GM12873 (cell line): Measurements from ENCODE around the gene YJEFN3.

Experiments used
- TF ChIP-seq, protein P1 (sequence below): IDR thresholded peaks from 2 replicates; pipeline ENCODE4 v1.5.1; 2012; ENCODE audit warnings: low read depth, mild to moderate bottlenecking, moderate library complexity, low read length, control low read depth; ENCODE audit not compliant: insufficient read depth; ENCODE audit errors: missing control alignments

Gene YJEFN3

DNA sequence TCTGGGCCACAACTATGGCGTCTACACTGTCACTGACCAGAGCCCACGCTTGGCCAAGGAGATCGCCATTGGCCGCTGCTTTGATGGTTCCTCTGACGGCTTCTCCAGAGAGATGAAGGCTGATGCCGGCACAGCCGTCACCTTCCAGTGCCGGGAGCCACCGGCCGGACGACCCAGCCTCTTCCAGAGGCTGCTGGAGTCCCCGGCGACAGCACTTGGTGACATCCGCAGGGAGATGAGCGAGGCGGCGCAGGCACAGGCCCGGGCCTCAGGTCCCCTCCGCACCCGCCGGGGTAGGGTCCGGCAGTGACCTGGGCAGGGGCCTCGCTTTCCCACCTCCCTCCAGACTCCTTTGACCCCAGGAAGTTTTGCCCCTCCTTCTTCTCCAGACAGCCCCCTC is 17.0 kb downstream of the YJEFN3 start:
- TF ChIP-seq, protein P1, sequence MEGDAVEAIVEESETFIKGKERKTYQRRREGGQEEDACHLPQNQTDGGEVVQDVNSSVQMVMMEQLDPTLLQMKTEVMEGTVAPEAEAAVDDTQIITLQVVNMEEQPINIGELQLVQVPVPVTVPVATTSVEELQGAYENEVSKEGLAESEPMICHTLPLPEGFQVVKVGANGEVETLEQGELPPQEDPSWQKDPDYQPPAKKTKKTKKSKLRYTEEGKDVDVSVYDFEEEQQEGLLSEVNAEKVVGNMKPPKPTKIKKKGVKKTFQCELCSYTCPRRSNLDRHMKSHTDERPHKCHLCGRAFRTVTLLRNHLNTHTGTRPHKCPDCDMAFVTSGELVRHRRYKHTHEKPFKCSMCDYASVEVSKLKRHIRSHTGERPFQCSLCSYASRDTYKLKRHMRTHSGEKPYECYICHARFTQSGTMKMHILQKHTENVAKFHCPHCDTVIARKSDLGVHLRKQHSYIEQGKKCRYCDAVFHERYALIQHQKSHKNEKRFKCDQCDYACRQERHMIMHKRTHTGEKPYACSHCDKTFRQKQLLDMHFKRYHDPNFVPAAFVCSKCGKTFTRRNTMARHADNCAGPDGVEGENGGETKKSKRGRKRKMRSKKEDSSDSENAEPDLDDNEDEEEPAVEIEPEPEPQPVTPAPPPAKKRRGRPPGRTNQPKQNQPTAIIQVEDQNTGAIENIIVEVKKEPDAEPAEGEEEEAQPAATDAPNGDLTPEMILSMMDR = no peak

DNA sequence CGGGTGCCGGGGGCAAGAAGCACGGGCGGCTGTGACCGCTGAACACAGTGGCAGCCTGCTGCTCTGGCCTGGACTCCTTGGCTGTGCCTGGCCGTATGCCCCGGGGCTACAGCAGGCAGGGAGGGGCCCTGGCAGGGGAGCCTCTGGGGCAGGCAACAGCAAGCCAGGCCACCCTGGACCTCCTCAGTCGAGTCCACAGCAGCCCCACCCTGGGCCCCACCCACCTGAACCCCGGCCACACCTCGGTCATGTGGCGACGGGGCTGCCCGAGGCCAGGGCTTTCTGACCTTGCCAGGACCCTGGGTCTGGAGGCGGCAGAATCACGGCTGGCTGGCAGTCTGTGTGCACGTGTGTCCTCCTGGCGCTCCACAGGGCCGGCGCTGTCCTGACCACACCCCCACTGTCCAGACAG is 18.0 kb downstream of the YJEFN3 start:
- TF ChIP-seq, protein P1 = no peak

DNA sequence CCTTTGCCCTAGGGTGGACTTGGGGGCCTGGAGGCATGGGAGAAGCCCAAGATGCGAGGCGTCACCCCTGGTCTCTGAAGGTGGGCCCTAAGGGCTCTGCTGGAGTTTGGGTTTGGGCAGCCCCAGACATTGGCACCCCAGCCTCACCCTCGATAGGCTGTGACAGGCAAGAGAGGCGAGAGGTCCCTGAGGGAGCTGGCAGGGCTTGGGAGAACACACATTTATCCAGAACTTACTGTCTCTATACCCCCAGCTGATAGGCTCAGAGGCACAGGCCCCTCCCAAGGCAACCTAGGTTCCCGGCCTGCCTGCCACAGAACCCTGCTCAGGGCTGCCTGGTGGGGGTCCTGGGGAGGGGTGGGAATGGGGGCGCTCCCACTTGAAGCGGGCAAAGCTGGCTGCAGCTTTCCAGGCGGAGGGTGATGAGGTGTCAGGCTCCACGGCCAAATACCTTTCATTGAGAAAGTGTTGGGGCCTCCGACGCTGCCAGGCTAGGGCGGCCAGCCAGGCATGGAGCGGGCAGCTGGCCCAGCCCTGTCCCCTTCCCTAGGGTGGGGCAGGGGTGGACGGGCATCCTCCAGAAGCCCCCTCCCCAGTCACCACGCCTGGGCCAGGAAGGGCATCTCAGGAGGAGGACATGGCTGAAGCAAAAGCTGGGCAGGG is 19.1 kb downstream of the YJEFN3 start:
- TF ChIP-seq, protein P1 = no peak

DNA sequence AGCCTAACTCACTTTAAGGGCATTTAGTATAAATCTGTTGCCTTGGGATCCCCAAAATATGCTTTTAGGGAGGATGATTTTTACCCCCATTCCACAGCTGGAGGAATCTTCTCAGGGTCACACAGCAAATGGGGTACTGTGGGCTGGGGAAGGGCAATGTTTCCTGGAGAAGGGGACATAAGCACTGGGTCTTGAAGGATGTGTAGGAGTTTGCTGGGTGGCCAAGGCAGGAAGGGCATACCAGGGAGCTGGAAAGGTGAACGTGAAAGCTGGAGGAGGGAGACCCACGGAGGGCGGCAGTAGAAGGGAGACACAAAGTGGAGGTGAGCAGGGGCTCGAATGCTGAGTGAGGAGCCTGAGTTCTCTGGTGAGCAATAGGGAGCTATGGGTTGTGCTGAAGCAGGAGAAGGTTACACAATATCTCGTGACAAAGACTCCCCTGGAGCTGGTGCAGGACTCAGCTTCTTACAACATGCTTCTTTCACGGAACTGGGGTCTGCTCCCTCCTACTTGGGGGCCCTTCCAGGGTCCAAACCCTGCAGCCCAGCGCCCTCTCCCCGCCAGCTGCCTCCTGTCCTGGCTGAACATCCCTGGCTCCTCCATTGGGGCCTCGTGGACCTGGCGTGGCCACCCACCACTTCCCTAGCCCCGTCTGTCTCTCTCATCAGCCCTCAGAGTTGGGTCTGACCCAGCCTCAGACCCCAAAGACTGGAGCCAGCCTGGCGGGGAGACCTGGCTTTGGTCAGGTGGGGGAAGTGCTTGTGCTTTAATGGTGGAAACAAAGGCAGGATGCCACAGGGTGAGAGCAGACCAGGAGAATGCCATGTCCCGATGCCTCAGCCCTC is 20.4 kb downstream of the YJEFN3 start:
- TF ChIP-seq, protein P1 = no peak

DNA sequence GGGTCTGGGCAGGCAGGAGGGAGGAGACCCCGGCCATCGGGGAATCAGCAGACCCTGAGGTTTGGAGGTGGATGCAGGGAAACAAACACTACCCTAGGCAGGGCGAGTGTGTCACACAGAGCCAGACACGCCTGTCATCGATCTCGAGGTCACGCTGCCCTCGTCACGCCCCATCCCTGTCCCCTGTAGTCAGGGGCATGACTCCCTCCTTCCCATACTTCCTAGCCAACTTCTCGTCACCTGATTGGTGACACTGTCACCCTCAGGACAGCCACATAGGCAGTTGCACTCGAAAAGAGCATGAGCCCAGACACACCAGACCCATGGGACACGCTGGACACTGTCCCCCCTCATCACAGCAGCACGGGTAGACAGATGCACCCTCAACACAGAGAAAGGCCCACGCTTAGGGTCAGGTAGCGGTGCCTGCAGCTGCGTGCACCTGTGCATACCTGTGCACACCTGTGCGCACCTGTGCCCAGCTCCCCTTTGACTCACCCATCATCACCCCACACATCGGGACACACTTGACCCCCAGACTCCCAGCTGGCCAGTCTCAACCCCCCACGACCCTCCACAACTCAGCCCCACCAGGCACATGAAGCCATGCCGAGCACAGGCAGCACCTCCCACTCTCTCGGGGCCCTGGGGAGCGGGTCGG is 21.2 kb downstream of the YJEFN3 start:
- TF ChIP-seq, protein P1 = no peak

- TF ChIP-seq, protein P1 = no peak
These were observed 21.8 kb downstream of the YJEFN3 start for GRCh38 chr19:19550485-19550929.
